Neural cell (in vitro differentiated cells): ENCODE results near the gene LRRC4B. TPM values are rescaled to one million over a fixed set of nuclear protein-coding genes. Genes with fewer than 3 reads are reported as not detected.
A peak's percentile ranks its signal among the peaks of the same experiment; 100 is the strongest.

ENCODE experiments used
- H2AFZ ChIP-seq: fragments of 200-600, 300-800 bp; sonication (generic), shearing (Covaris generic); 2 replicates; pipeline ENCODE4 v1.6.0; 2014; ENCODE audit warnings: low read depth, mild to moderate bottlenecking, antibody characterized with exemption, low read length, moderate library complexity
- H3F3A ChIP-seq: fragments of 200-600 bp; shearing (Covaris generic); 2 replicates; pipeline ENCODE4 v1.6.1; 2016; ENCODE audit warnings: mild to moderate bottlenecking, moderate library complexity, mixed read lengths, antibody characterized with exemption, low read length; ENCODE audit not compliant: insufficient read depth, poor library complexity, severe bottlenecking
- H3K27ac ChIP-seq: fragments of 200-600, 300-800 bp; sonication (generic), shearing (Covaris generic); 2 replicates; pipeline ENCODE4 v1.5.1; 2014; ENCODE audit warnings: mild to moderate bottlenecking, low read length, moderate library complexity
- H3K27me3 ChIP-seq: fragments of 300-800, 200-600 bp; sonication (generic), shearing (Covaris generic); 2 replicates; pipeline ENCODE4 v1.6.0; 2014; ENCODE audit warnings: mild to moderate bottlenecking, low read depth, low read length, moderate library complexity; ENCODE audit not compliant: insufficient read depth
- H3K36me3 ChIP-seq: fragments of 300-800, 200-600 bp; sonication (generic), shearing (Covaris generic); 2 replicates; pipeline ENCODE4 v1.5.1; 2014; ENCODE audit warnings: mild to moderate bottlenecking, antibody characterized with exemption, low read length, moderate library complexity; ENCODE audit not compliant: insufficient read depth
- H3K4me2 ChIP-seq: fragments of 300-800, 200-600 bp; sonication (generic), shearing (Covaris generic); 2 replicates; pipeline ENCODE4 v1.6.0; 2014; ENCODE audit warnings: mild to moderate bottlenecking, low read length
- H3K4me3 ChIP-seq: fragments of 300-800, 200-600 bp; sonication (generic), shearing (Covaris generic); 2 replicates; pipeline ENCODE4 v1.5.1; 2014; ENCODE audit warnings: mild to moderate bottlenecking, low read length, moderate library complexity
- H3K79me2 ChIP-seq: fragments of 200-600 bp; shearing (Covaris generic); replicated peaks from 2 replicates; pipeline ENCODE4 v1.6.0; 2014; ENCODE audit warnings: mild to moderate bottlenecking, low read length, moderate library complexity; ENCODE audit not compliant: insufficient read depth
- H3K9ac ChIP-seq: fragments of 300-800, 200-600 bp; sonication (generic), shearing (Covaris generic); 2 replicates; pipeline ENCODE4 v1.6.1; 2016; ENCODE audit warnings: mild to moderate bottlenecking, low read length, mixed read lengths
- H3K9me2 ChIP-seq: fragments of 200-600 bp; shearing (Covaris generic); 2 replicates; pipeline ENCODE4 v1.6.1; 2016; ENCODE audit warnings: mild to moderate bottlenecking, low read length, mixed read lengths; ENCODE audit not compliant: insufficient read depth
- H3K9me3 ChIP-seq: fragments of 200-600, 300-800 bp; sonication (generic), shearing (Covaris generic); 2 replicates; pipeline ENCODE4 v1.6.1; 2016; ENCODE audit warnings: mild to moderate bottlenecking, mixed run types, low read length, moderate library complexity, mixed read lengths
- H4K20me1 ChIP-seq: fragments of 200-600 bp; shearing (Covaris generic); 2 replicates; pipeline ENCODE4 v1.6.1; 2016; ENCODE audit warnings: mild to moderate bottlenecking, mixed run types; ENCODE audit not compliant: insufficient read depth
- EP300 ChIP-seq: fragments of 450-650 bp; conservative IDR thresholded peaks from 2 replicates; pipeline ENCODE4 v1.6.1; 2014; ENCODE audit warnings: antibody characterized with exemption, mild to moderate bottlenecking, moderate library complexity; ENCODE audit not compliant: poor library complexity, severe bottlenecking
- EZH2 ChIP-seq: fragments of 200-600, 300-800 bp; shearing (Covaris generic), sonication (generic); IDR thresholded peaks from 2 replicates; pipeline ENCODE4 v1.6.1; 2014; ENCODE audit warnings: antibody characterized with exemption, low read length, borderline replicate concordance, mild to moderate bottlenecking; ENCODE audit not compliant: insufficient read depth, poor library complexity, severe bottlenecking
- MXI1 ChIP-seq: fragments of 450-650 bp; conservative IDR thresholded peaks from 2 replicates; pipeline ENCODE4 v1.6.1; 2014; ENCODE audit warnings: antibody characterized with exemption, mild to moderate bottlenecking; ENCODE audit not compliant: poor library complexity, severe bottlenecking
- POLR2AphosphoS5 ChIP-seq: IDR thresholded peaks from 2 replicates; pipeline ENCODE4 v1.6.1; 2012
- RAD21 ChIP-seq: fragments of 450-650 bp; conservative IDR thresholded peaks from 2 replicates; pipeline ENCODE4 v1.6.1; 2014; ENCODE audit warnings: antibody characterized with exemption, mild to moderate bottlenecking, moderate library complexity
- SMC3 ChIP-seq: fragments of 450-650 bp; conservative IDR thresholded peaks from 2 replicates; pipeline ENCODE4 v1.6.1; 2014; ENCODE audit warnings: antibody characterized with exemption, mild to moderate bottlenecking, moderate library complexity; ENCODE audit not compliant: poor library complexity
- TAF1 ChIP-seq: IDR thresholded peaks from 2 replicates; pipeline ENCODE4 v1.6.1; 2012; ENCODE audit warnings: low read depth
- polyA plus RNA-seq: library from polyadenylated mRNA; depleted of rRNA; stranded (reverse); fragments of >200 nt; gene quantifications from 2 replicates; pipeline ENCODE4 v1.2.3, GENCODE V29; 2014
- TF ChIP-seq, protein P1 (sequence below): fragments of 450-650 bp; IDR thresholded peaks from 2 replicates; pipeline ENCODE4 v1.5.1; 2014; ENCODE audit warnings: antibody characterized with exemption, mild to moderate bottlenecking, moderate library complexity; ENCODE audit not compliant: poor library complexity, severe bottlenecking
- TF ChIP-seq, protein P2 (sequence below): IDR thresholded peaks from 2 replicates; pipeline ENCODE4 v1.6.1; 2012; ENCODE audit warnings: borderline replicate concordance

Gene LRRC4B
- polyA plus RNA-seq, 1 donor from 2014 or later = 83.1 TPM

DNA sequence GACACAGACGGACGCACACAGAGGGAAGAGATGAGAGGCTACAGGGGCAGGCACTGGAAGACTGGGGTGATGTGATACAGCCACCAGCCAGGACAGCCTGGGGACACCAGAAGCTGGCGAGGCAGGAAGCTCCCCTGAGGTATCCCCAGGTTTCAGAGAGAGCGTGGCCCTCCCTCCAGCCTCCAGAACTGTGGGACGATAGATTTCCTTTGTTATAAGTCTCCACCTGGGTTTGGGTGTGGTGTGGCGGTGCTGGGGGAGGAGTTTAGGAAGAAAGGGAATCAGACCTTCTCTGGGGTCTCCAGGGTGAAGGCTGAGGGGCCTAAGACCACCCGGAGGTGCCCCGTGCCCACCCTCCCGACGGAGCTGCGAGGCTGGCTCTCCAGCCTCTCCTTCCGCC, 51.8 kb downstream of the LRRC4B start:
- no peak overlapping the region for H3K9ac ChIP-seq
- H3K4me3 ChIP-seq = no peak overlapping the region
- no peaks in the 10 kb centered on the region for H4K20me1 ChIP-seq
- peaks cover 10% of the 10 kb centered on the region for H3K36me3 ChIP-seq
- H3K9me3 ChIP-seq = peaks cover 5% of the 10 kb centered on the region
- no peak overlapping the region for H2AFZ ChIP-seq
- H3K9me2 ChIP-seq = no peaks in the 10 kb centered on the region
- TF ChIP-seq, protein P1, sequence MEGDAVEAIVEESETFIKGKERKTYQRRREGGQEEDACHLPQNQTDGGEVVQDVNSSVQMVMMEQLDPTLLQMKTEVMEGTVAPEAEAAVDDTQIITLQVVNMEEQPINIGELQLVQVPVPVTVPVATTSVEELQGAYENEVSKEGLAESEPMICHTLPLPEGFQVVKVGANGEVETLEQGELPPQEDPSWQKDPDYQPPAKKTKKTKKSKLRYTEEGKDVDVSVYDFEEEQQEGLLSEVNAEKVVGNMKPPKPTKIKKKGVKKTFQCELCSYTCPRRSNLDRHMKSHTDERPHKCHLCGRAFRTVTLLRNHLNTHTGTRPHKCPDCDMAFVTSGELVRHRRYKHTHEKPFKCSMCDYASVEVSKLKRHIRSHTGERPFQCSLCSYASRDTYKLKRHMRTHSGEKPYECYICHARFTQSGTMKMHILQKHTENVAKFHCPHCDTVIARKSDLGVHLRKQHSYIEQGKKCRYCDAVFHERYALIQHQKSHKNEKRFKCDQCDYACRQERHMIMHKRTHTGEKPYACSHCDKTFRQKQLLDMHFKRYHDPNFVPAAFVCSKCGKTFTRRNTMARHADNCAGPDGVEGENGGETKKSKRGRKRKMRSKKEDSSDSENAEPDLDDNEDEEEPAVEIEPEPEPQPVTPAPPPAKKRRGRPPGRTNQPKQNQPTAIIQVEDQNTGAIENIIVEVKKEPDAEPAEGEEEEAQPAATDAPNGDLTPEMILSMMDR = no peak
- TF ChIP-seq SMC3 (no peak), TAF1 (no peak), EP300 (no peak), POLR2AphosphoS5 (no peak), RAD21 (no peak), EZH2 (no peak), MXI1 (no peak)
- TF ChIP-seq, protein P2, sequence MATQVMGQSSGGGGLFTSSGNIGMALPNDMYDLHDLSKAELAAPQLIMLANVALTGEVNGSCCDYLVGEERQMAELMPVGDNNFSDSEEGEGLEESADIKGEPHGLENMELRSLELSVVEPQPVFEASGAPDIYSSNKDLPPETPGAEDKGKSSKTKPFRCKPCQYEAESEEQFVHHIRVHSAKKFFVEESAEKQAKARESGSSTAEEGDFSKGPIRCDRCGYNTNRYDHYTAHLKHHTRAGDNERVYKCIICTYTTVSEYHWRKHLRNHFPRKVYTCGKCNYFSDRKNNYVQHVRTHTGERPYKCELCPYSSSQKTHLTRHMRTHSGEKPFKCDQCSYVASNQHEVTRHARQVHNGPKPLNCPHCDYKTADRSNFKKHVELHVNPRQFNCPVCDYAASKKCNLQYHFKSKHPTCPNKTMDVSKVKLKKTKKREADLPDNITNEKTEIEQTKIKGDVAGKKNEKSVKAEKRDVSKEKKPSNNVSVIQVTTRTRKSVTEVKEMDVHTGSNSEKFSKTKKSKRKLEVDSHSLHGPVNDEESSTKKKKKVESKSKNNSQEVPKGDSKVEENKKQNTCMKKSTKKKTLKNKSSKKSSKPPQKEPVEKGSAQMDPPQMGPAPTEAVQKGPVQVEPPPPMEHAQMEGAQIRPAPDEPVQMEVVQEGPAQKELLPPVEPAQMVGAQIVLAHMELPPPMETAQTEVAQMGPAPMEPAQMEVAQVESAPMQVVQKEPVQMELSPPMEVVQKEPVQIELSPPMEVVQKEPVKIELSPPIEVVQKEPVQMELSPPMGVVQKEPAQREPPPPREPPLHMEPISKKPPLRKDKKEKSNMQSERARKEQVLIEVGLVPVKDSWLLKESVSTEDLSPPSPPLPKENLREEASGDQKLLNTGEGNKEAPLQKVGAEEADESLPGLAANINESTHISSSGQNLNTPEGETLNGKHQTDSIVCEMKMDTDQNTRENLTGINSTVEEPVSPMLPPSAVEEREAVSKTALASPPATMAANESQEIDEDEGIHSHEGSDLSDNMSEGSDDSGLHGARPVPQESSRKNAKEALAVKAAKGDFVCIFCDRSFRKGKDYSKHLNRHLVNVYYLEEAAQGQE = no peak
- H3F3A ChIP-seq = no peaks in the 10 kb centered on the region
- no peaks in the 10 kb centered on the region for H3K27me3 ChIP-seq
- no peak overlapping the region for H3K27ac ChIP-seq
- no peaks in the 10 kb centered on the region for H3K79me2 ChIP-seq
- H3K4me2 ChIP-seq = no peak overlapping the region

DNA sequence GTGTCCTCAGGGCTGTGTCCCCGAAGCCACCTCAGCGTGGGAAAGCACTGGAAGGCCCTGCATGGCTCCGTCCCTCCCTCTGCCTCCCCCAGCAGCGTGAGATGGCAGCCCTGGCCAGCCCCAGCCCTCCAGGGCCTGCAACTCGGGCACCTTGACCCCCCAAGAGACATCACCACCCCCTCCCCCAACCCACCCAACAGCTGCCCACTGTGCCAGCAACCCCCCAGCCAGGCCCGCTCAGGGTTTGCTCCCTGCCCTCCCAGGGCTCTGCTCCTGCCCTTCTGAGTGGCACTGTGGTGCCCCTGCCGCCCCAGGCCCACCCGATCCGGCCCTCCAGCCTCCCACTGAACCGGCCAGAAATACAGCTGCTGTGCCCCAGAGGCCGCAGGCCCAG, 53.1 kb downstream of the LRRC4B start:
- H3K9me3 ChIP-seq = peaks cover 5% of the 10 kb centered on the region
- H3K27ac ChIP-seq = peak overlapping the region; percentile 74
- TF ChIP-seq EP300 = no peak
- H4K20me1 ChIP-seq = no peaks in the 10 kb centered on the region
- peaks cover 10% of the 10 kb centered on the region for H3K36me3 ChIP-seq
- no peaks in the 10 kb centered on the region for H3K79me2 ChIP-seq
- no peak overlapping the region for H3K4me3 ChIP-seq
- H2AFZ ChIP-seq = no peak overlapping the region
- H3K27me3 ChIP-seq = no peaks in the 10 kb centered on the region
- H3F3A ChIP-seq = no peaks in the 10 kb centered on the region
- H3K9me2 ChIP-seq = no peaks in the 10 kb centered on the region
- H3K9ac ChIP-seq = peak overlapping the region; percentile 35
- H3K4me2 ChIP-seq = no peak overlapping the region
